ENCODE results near the gene HTR3D.
"Not testable (repeated sequence)": the region's sequence is repeated elsewhere in the genome, so short reads cannot be mapped to it uniquely, and the experiment has no call there.

HTR3D gene, protein sequence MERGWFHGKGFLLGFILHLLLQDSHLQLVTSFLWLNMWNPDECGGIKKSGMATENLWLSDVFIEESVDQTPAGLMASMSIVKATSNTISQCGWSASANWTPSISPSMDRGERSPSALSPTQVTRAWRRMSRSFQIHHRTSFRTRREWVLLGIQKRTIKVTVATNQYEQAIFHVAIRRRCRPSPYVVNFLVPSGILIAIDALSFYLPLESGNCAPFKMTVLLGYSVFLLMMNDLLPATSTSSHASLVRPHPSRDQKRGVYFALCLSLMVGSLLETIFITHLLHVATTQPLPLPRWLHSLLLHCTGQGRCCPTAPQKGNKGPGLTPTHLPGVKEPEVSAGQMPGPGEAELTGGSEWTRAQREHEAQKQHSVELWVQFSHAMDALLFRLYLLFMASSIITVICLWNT

DNA sequence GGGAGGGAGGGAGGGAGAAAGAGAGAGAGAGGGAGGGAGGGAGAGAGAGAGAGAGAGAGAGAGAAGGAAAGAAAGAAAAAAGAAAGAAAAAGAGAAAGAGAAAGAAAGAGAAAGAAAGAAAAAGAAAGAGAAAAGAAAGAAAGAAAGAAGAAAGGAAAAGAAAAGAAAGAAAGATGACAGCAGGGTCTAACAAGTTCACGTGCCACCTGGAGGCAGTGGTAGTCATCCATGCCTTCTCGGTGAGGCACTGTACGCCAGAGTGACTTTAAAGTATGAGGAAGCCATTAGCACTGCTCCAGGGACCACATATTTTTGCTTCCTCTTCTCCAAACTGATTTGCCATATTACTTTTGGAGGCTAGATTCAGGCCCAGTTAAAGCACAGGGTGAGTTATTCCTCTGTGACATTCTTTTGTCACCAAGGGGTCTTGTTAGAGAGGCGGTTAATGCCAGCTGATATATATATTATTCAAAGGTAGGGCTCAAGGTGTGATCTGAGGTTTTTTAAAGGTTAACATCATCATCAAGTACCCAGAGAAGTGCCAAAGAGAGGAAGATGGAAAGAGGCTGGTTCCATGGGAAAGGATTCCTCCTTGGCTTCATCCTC is at the start of gene HTR3D:
Gene HTR3D, plus strand, starts transcription at position 556 of the 606 bp plus-strand sequence. Its CDS starts 0 bp downstream, at position 556.
- no peak for DNase-seq (ENCODE audit: insufficient read length, low spot score)
- no peak for FAIRE-seq

DNA sequence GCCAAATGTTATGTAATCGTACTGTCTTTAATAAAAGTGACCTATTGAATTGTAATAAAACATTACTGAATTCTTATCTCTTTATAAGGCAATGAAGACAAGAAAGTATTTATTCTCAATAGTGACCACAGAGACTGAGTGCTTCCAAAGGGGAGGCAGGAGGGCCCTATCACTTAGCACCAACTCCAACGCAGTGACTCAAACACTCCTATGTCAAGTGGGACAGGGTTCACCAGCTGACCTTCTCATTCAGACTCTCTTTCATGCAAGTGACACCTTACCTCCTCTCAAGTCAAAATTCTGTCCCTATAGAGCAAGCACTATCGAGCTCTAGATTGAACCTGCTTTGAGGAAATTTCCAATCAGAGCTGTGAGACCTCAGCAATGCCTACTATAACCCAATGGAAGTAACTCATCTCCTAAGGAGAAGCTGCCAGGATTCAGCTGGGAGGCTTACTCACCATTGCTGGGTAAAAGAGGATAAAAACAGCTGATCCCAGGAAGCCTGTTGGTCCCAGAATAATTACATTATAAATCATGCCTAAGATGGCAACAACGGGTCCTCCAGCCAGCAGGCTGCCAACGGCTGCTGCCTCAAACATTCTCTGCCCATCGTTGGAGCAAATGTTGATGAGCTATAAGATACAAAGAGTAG is 49.4 kb upstream of the HTR3D start:
- DNase-seq (ENCODE audit: insufficient read length, low spot score): no peak
- FAIRE-seq: no peak

DNA sequence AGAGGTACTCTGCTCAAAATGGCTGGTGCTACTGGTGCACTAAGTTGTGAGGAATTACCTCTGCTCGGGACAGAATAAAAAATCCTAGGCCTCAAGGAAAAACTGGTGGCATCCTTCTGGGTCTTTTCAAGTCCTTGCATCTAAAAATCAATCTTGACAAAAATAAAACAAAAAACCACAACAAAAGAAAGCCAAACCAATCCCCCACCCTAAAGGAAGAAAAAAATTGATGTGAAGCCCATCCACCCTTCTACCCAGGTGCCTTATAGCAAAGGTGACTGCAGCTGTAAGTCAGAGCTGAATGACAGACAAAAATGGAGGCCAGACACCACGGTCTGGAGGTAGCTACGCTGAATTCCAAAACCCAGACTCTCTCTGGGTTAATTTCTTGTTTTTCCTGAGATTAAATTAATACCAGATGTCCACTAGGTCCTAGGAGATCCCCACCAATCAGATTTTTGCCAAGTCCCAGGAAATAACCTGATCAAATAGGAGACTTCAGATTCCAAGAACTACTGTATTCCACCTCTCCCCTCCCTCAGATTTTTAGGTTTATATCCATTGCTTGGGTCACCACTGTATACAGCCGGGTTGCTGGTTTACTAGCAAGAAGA is 47.3 kb upstream of the HTR3D start:
- FAIRE-seq (no peak), DNase-seq (ENCODE audit: insufficient read length, low spot score) (no peak)

DNA sequence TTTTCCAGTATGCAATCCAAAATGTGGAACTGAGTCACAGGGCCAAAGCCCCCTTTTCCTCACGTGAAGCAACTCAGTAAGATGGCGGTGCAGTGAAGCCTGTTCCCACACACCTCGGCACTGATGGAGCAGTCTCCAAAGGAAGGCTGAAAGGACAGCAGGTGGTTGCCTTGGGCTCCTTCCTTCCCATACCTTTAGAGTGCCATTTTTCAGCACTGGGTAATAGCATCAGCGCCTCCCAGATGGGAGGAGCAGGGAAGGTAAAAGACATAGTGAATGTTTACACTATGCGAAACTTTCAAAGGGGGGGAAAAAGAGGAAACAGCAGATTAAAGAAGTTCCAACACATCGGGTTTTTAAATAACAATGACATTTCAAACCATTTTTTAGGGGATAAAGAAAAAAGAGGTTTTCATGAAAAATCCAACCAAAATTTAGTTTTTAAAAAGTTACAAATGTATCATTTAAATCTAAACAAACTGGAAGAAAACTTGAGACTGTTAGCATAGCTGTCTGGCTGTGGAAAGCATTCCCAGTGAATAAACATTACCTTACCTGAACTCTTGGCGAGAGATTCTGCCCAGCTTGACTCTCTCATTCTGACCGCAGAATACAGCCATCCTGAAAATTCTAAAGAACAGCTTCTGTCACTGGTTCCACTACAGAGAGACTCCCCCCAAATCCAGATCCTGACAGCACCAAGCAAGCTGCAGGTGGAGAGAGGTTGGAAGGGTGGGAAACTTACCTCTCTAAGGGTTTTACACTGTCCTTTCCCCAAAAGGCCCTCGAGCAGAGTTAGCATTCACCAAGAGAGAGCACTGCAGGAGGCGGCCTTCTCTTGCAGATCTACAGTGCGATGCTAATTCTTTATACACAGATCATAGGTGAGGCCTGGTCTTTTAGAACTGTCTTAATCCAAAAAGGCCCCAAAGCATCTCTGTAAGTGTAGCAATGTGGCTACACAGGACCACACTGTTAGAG is 46.5 kb upstream of the HTR3D start:
- DNase-seq (ENCODE audit: insufficient read length, low spot score) (no peak), FAIRE-seq (no peak)

DNA sequence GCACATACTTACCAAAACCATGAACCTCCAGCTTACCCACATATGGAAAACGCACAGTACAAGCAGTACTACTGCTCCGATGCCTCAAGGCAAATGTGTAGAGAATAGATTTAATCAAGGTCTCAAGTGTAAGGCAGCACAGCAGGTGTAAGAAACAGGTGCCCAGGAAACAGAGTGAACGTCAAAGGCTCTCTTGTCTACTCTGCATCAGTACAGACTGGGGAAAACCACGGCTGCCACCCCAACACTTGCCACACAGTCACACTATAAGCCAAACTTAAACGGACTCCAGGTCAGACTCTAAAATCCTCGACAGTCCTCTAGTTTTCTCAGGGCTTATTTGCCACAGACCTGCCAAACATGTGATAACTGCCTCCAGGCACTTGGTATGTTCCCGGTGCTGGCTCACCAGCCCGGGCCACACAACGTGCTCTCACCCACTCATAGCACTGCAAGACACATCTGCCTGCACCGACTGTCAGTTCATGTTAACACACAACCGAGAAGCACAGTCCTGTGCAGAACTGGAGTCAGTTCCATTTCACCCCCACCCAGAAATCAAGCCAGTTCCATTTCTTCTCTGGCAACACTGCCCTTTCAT is 44.4 kb upstream of the HTR3D start:
- FAIRE-seq (no peak), DNase-seq (ENCODE audit: insufficient read length, low spot score) (no peak)

DNA sequence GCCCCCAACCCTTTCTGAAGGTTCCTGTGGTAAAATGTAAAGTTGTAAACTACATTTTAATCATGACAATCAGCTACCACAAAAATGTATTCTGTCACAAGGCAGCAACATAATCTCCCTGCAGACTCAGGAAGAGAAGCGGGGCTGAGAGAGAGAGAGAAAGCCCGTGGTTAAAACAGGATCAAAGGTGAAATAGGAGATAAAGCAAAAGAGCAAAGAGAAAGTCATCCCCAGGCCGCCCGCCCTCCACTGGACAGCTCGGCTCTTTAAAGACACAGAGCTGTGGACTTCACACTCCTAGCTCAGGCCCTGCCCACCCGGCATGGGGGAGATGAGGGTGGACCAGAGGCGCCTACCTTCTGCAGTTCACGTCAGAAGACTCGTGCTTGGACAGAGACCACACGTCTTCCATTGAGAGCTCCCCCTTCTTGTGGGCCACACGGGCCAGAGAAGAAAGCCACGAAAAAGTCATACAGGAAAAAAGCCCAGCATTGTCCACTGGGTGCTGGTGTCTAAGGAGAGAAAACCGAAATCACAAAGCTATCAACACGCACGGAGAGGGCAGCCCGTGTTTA is 43.2 kb upstream of the HTR3D start:
- FAIRE-seq (no peak), DNase-seq (ENCODE audit: insufficient read length, low spot score) (no peak)

DNA sequence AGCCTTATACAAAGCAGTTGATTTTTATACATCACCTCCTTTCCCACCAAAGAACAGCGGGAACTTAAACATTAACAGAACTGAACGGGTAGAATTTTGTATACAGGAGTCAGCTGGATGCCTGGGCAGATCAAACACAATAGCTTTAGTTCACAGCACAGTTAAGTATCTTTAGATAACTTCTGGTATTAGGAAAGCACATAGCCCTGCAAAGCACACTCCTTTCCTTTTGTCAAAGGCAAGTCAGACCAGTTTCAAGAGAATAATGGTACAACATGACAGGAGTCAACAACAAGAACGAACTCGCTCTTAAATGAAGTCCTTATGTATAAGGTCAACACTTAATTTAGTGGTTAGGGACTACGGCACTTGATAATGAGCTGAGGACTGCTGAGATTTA is 40.1 kb upstream of the HTR3D start:
- DNase-seq (ENCODE audit: insufficient read length, low spot score): no peak
- no peak for FAIRE-seq

DNA sequence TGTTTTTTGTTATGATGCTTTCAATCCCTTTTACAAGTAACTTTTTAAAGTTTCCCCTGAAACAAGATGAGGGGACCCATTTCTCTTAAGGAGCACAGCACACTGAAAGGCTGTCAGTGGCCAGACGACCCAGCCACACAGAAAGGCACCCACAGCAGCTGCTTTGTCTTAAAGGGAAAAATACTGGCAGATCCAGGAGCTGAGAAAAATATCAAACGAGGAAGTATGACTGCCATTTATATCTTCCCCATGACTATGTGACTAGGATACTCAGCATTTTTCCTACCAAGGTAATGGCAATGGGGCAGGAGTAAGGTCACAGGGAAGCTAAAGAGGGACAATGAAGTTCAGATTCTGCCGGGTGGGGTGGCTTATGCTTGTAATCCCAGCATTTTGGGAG is 29.8 kb upstream of the HTR3D start:
- no peak for DNase-seq (ENCODE audit: insufficient read length, low spot score)
- FAIRE-seq: no peak

DNA sequence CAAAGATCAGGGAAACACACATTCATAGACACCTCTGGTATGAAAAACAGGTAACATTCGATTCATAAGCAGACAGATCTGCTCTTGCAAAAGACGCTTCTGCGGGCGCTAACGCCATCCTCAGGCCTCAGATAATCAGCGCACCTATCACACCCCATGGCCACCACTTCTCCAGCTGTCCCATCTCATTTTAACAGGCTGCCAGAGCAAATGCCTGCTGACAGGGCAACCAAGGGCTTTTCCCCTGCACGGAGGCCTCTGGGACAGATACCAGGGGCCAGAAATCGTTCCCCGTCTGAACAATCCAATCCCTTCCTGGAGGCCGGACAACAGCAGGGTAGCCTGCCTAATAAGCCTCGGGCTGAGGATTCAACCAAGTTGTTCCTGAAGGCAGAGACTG is 29.1 kb upstream of the HTR3D start:
- no peak for FAIRE-seq
- no peak for DNase-seq (ENCODE audit: insufficient read length, low spot score)

DNA sequence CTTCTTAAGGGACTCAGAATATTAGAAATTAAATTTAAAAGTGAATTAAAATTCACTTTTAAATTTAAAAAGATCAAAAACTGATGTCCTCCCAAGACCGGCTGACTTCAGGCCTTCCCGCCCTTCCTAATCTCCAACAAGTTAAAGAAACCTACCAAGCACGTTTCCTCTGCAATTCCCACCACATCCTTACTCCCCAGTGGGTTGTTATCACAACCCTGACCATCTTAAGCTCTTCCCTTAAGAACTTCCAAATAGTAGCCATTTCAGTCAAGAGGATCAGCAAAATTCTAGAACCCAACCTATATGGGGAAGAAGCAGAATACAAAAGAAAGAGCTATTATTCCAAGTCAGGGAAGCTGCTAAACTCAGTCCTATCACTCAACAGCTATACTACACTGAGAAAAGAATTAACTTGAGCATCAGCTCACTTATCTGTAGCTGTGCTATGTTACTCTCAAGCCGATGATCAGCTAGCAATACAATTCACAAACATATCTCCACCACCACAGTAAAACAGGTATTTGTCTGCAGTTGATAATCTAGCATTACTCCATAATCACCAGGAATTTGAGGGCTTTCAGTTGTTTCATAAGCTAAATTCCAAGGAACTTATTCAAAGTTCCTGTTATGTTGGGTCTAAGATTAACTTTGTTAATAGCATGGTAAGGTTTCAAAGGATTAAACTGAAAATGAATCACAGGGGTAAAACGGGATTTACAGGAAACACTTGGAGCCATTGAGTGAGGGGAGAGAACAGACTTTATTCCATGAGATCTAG is 28.2 kb upstream of the HTR3D start:
- FAIRE-seq (no peak), DNase-seq (ENCODE audit: insufficient read length, low spot score) (no peak)

DNA sequence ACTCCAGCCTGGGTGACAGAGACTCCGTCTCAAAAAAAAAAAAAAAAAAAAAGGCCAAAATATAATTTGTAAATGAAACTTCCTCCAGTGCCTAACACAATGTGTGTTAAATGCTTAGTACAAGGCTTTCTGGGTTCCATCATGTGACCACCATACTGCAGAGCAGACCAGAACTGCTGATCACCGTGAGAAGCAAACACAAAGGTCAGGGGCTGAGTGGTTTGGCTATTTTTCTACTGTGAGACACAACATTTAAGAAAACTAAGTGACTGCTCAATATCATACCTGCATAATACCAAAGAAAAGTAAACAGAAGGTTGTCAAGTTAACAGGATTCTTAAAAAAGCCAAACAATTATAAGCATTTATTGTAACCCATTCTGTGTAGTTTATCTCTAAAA is 27.1 kb upstream of the HTR3D start:
- FAIRE-seq (no peak), DNase-seq (ENCODE audit: insufficient read length, low spot score) (no peak)

DNA sequence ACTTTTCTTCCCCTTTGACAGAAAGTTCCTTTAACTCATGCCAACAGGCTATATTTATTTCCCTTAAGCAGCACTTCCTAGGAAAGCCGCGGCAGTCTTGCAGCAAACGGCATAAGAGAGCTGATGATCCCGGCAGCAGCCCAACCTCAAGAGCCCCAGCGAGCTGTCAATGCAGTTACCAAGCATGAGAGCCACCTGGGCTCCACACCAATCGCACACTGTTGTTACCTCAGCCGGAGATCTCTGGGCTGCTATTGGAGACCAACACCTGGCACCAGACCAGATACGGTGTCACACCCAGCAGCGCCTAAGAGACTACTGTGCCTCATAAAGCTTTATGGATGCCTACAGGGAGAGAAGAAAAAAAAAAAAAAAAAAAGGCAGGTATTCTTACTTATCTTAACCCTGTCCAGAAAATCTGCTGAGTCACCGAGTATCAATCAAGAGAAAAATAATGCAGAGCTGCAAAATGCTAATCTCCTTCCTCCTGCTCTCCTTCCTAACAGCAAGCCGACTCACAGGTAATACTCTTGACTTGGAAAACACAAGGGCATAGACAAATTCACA is 25.5 kb upstream of the HTR3D start:
- FAIRE-seq: no peak

DNA sequence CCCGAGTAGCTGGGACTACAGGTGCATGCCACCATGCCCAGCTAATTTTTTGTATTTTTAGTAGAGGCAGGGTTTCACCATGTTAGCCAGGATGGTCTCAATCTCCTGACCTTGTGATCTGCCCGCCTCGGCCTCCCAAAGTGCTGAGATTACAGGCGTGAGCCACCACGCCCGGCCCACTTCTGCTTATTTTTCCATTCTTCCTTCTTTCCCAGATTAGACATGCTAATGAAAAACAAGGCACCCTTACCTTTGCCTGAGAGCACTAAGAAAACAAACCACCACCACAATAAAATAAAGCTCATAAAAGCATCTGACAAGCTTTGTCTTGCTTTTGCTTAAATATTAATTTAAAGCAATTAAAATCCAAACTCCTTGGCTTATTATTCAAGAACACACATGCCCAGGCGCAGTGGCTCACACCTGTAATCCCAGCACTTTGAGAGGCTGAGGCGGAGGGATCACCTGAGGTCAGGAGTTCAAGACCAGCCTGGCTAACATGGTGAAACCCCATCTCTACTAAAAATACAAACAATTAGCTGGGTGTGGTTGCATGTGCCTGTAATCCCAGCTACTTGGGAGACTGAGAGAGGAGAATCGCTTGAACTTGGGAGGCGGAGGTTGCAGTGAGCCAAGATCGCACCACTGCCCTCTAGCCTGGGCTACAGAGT is 24.3 kb upstream of the HTR3D start:
- not testable (repeated sequence) for DNase-seq (ENCODE audit: insufficient read length, low spot score)

More for the DNA sequence above, 25.5 kb upstream of the HTR3D start:
- DNase-seq (ENCODE audit: insufficient read length, low spot score): peak; percentile 23

DNA sequence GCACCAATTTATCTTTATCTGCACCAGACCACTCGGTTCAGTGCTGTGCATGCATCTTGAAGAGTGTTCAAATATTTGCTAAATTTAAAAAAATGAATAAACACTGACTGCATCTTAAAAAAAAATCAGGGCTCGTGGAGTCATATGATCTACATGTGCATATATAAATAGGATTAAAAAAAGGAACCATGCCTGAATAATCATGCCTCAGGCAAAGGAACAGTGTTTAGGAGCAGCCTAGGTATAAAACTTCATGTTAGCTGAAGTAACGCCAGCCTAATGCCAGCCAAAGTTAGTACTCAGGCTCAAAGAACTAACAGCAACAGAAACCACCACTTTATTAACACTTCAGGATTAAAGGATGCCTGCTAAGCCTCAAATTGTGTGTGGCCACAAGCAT is 23.4 kb upstream of the HTR3D start:
- no peak for FAIRE-seq
- no peak for DNase-seq (ENCODE audit: insufficient read length, low spot score)

More for the DNA sequence above, 24.3 kb upstream of the HTR3D start:
- not testable (repeated sequence) for FAIRE-seq

DNA sequence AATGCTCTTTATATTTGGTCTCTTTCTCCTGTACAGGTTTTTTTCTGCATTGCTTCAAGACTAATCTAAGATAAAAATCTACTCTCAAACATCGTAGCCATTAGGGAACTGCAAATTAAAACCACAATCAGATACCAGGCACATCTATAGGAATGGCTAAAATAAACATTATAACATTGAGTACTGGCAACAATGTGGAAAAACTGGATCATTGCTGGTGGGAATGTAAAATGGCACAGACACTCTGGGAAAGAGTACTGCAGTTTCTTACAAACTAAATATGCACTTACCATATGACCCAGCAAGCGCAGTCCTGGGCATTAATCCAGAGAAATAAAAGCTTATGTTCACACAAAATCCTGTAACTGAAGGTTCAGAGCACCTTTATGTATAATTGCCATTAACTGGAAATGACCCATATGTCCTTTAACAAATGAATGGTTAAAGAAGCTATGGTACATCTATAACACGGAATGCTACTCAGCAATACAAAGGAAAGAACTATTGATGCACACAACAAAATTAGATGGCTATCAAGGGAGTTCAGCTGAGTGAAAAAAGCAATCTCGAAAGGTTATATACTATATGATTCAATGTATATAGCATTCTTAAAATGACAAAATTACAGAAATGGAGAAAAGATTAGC is 20.2 kb upstream of the HTR3D start:
- DNase-seq (ENCODE audit: insufficient read length, low spot score) (no peak), FAIRE-seq (no peak)

DNA sequence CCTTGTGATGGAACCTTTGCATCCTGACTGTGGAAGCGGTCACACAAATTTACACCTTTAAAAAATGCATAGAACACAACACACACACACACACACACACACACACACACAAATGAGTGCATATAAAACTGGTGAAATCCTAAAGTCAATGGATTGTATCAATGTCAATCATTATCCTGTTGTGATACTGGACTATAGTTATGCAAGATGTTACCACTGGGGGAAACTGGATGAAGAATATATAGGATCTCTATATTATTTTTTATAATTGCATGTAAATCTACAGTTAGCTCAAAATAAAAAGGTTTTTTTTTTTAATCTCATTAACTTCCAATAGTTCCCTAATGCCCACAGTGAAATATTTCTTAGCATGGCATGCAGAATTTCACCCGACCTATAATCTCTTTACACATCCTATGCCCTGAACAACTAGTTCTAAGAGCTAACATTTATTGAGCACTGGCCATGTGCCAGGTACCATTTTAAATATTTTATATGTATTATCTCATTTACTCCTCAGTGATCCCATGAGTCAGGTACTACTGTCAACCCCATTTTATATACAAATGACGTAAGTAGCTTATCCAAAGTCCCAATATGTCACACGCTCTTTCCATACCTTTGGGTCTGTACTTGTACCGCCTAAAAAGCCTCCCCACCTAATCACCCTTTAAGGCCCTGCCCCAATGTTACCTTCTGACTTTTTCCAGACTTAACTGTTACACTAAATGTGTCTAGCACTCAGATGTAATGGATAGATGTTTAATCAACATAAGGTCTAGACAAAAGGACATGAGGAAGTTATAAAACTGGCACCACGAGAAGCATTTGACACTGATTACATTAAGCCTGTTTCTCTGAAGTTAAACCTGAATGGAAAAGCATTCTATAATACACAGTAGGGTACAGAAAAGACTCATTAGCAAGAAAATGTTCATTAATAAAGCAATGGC is 19.3 kb upstream of the HTR3D start:
- FAIRE-seq (no peak), DNase-seq (ENCODE audit: insufficient read length, low spot score) (no peak)

Data from GM19239 (cell line).